ENCODE data around the gene DSCAM. TPM values are rescaled to one million over a fixed set of nuclear protein-coding genes. Genes with fewer than 3 reads are reported as not detected.

DSCAM gene
- total RNA-seq, 1 experiment from 2014 or later = 0.33 TPM

DNA sequence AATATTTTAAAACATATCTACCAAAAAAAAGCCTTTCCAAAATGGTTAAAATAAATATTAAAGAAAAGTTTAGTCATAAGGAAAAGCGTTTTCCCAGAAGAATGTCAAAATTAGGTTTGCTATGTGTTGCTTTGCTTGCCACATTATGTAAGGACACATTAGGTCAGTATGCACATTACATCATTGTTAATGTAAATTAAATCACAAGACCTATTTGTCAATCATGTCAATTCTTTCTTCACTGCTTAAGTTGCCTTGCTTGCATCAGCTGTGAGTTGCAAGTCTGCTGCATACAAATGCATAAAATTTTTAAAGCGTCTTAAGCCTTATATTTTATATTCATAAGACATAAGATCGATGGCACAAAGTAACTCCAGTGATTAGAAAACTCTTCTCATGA lies 530.9 kb downstream of the DSCAM start:
- H3K4me1 Mint-ChIP-seq (ENCODE audit: insufficient read depth, unreplicated experiment) = no peaks in the 10 kb centered on the region
- TF ChIP-seq, protein P1, sequence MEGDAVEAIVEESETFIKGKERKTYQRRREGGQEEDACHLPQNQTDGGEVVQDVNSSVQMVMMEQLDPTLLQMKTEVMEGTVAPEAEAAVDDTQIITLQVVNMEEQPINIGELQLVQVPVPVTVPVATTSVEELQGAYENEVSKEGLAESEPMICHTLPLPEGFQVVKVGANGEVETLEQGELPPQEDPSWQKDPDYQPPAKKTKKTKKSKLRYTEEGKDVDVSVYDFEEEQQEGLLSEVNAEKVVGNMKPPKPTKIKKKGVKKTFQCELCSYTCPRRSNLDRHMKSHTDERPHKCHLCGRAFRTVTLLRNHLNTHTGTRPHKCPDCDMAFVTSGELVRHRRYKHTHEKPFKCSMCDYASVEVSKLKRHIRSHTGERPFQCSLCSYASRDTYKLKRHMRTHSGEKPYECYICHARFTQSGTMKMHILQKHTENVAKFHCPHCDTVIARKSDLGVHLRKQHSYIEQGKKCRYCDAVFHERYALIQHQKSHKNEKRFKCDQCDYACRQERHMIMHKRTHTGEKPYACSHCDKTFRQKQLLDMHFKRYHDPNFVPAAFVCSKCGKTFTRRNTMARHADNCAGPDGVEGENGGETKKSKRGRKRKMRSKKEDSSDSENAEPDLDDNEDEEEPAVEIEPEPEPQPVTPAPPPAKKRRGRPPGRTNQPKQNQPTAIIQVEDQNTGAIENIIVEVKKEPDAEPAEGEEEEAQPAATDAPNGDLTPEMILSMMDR (IDR thresholded peaks at IDR 0.05; ENCODE audit: unreplicated experiment) = no peak
- ChIA-PET CTCF (interaction anchor here (0.7 to 1.4 kb wide), 2 partner anchors 70 to 173 kb away, joined by 3 to 4 read pairs; no protein-coding TSS in a partner anchor), POLR2A (no interaction called here)
- H3K9me3 Mint-ChIP-seq (ENCODE audit: unreplicated experiment) = no peaks in the 10 kb centered on the region
- no peak overlapping the region for H3K27ac Mint-ChIP-seq (ENCODE audit: low read depth, unreplicated experiment)
- intact Hi-C loops (cut with micrococcal nuclease) = no loop called here
- DNase-seq (ENCODE audit: unreplicated experiment) = no peak
- H3K4me3 Mint-ChIP-seq (ENCODE audit: unreplicated experiment) = no peak overlapping the region
- no TSS peak for BruUV-seq (replicated peaks)
- no peaks in the 10 kb centered on the region for H3K27me3 Mint-ChIP-seq (ENCODE audit: insufficient read depth, unreplicated experiment)
- no peaks in the 10 kb centered on the region for H3K36me3 Mint-ChIP-seq (ENCODE audit: insufficient read depth, unreplicated experiment)

DNA sequence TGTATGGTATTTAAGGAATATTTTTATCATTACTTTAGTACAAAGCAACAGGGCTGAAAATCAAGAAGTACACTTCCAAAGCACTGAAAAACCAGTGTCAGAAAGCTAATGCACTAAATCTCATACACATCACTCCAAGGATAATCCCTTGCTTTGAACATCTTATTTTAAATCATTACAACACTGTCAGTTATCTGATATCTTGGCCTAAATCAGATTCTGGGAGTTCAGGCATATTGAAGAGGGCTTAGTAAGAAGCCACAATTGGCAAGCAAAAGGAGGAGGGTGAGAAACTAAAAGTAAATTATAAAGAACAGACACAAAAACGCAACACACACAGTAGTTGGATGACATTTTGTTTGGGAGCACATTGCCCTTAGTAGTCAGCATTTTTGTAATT lies 531.3 kb downstream of the DSCAM start:
- intact Hi-C loops (cut with micrococcal nuclease) = no loop called here

DNA sequence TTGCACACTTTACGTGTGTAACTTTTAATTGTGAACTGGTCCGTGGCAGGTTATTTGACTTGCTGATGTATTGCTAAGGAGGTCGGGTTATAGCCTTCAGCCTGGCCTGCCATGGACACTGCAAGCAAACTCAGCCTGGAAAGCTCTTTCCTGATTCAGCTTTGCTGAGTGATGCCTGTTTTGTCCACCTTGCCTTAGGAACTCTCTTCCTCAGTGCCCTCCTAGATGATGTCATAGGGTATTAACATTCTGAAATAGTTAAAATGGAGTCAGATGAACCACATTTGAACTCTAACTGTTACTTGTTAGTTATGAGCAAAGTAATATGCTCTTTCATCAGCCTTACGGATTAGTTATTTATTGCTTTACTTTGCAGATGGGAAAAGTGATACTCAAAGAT lies 533.7 kb downstream of the DSCAM start:
- no peaks in the 10 kb centered on the region for H3K4me1 Mint-ChIP-seq (ENCODE audit: insufficient read depth, unreplicated experiment)
- no TSS peak for BruUV-seq (replicated peaks)
- H3K27ac Mint-ChIP-seq (ENCODE audit: low read depth, unreplicated experiment) = no peak overlapping the region
- H3K36me3 Mint-ChIP-seq (ENCODE audit: insufficient read depth, unreplicated experiment) = no peaks in the 10 kb centered on the region
- H3K27me3 Mint-ChIP-seq (ENCODE audit: insufficient read depth, unreplicated experiment) = no peaks in the 10 kb centered on the region
- intact Hi-C loops (cut with micrococcal nuclease) = no loop called here
- POLR2A ChIA-PET = no interaction called here
- TF ChIP-seq, protein P1 (IDR thresholded peaks at IDR 0.05; ENCODE audit: unreplicated experiment) = no peak
- DNase-seq (ENCODE audit: unreplicated experiment) = no peak
- CTCF ChIA-PET = no interaction called here
- no peaks in the 10 kb centered on the region for H3K9me3 Mint-ChIP-seq (ENCODE audit: unreplicated experiment)
- no peak overlapping the region for H3K4me3 Mint-ChIP-seq (ENCODE audit: unreplicated experiment)

More for the DNA sequence above, 531.3 kb downstream of the DSCAM start:
- Mint-ChIP-seq H3K27me3 (ENCODE audit: insufficient read depth, unreplicated experiment) (no peaks in the 10 kb centered on the region), H3K4me3 (ENCODE audit: unreplicated experiment) (no peak overlapping the region), H3K27ac (ENCODE audit: low read depth, unreplicated experiment) (no peak overlapping the region), H3K4me1 (ENCODE audit: insufficient read depth, unreplicated experiment) (no peaks in the 10 kb centered on the region), H3K36me3 (ENCODE audit: insufficient read depth, unreplicated experiment) (no peaks in the 10 kb centered on the region), H3K9me3 (ENCODE audit: unreplicated experiment) (no peaks in the 10 kb centered on the region)
- DNase-seq (ENCODE audit: unreplicated experiment) = no peak
- TF ChIP-seq, protein P1 (IDR thresholded peaks at IDR 0.05; ENCODE audit: unreplicated experiment) = no peak
- BruUV-seq (replicated peaks) = no TSS peak
- ChIA-PET CTCF (interaction anchor here (1.1 kb wide), 1 partner anchor 15 kb away, joined by 4 read pairs; no protein-coding TSS in a partner anchor), POLR2A (no interaction called here)

DNA sequence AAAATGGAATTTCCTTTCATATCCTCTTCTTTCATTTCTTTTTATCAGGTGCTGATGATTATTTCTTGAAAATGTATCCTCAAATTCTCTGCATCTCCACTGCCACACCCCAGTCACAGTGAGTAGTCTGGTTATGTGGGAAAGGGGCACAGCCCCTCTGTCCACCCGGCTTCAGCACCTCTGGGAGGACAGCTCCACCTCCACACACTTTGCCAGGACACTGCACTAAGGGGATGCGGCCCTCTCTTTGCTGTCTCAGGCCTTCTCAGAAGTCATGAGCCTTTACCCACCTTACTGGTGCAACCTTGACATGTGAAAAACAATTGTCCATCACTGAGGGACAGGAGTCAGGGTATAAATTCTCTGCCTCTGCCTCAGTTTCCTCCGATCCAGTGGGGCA lies 546.7 kb downstream of the DSCAM start:
- H3K27ac Mint-ChIP-seq (ENCODE audit: low read depth, unreplicated experiment) = no peak overlapping the region
- H3K4me3 Mint-ChIP-seq (ENCODE audit: unreplicated experiment) = no peak overlapping the region
- peaks cover 22% of the 10 kb centered on the region for H3K9me3 Mint-ChIP-seq (ENCODE audit: unreplicated experiment)
- POLR2A ChIA-PET = no interaction called here
- no TSS peak for BruUV-seq (replicated peaks)
- DNase-seq (ENCODE audit: unreplicated experiment) = no peak
- TF ChIP-seq, protein P1 (IDR thresholded peaks at IDR 0.05; ENCODE audit: unreplicated experiment) = no peak
- H3K4me1 Mint-ChIP-seq (ENCODE audit: insufficient read depth, unreplicated experiment) = no peaks in the 10 kb centered on the region
- no peaks in the 10 kb centered on the region for H3K36me3 Mint-ChIP-seq (ENCODE audit: insufficient read depth, unreplicated experiment)
- no peaks in the 10 kb centered on the region for H3K27me3 Mint-ChIP-seq (ENCODE audit: insufficient read depth, unreplicated experiment)
- intact Hi-C loops (cut with micrococcal nuclease) = no loop called here
- CTCF ChIA-PET = interaction anchor here (0.6 to 1.1 kb wide), 2 partner anchors 15 to 351 kb away, joined by 4 read pairs; no protein-coding TSS in a partner anchor

Measured in MCF 10A (cell line).